Measurements from ENCODE around the gene IDI1.

Gene IDI1

DNA sequence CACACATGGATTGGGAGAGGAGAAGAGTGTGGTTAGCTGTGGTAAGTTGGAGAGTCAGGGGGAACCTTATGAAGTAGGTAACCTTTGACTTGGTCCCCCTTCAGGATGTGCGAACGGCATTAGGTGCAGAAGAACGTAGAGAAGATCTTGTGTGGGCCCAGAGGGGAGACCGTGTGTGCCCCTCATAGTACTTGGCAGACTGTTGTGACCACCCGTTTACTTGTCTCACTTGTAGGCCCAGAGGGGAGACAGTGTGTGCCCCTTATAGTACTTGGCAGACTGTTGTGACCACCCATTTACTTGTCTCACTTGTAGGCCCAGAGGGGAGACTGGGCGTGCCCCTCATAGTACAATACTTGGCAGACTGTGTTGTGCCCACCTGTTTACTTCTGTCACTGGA, 58.1 kb downstream of the IDI1 start:
- no peak overlapping the region for H3K4me3 ChIP-seq (IDR thresholded peaks at IDR 0.05; ENCODE audit: insufficient read depth, low read depth, low read length)
- no peak for TF ChIP-seq CTCF (conservative IDR thresholded peaks at IDR 0.05; ENCODE audit: low read depth, low read length)
- no peaks in the 10 kb centered on the region for H3K27me3 ChIP-seq (ENCODE audit: insufficient read depth, low read depth)
- H2AFZ ChIP-seq (ENCODE audit: low read depth) = no peak overlapping the region
- H3K36me3 ChIP-seq (ENCODE audit: insufficient read depth) = peaks cover 36% of the 10 kb centered on the region
- H3K4me2 ChIP-seq = no peak overlapping the region
- peaks cover 84% of the 10 kb centered on the region for H3K79me2 ChIP-seq (ENCODE audit: insufficient read depth, low read depth)
- H4K20me1 ChIP-seq (ENCODE audit: insufficient read depth) = peaks cover 13% of the 10 kb centered on the region; the same call in 1 of the 2 replicates
- no peak overlapping the region for H3K9ac ChIP-seq
- peaks cover 18% of the 10 kb centered on the region for H3K4me1 ChIP-seq (ENCODE audit: low read depth, poor library complexity, severe bottlenecking)
- H3K27ac ChIP-seq = no peak overlapping the region
